HepG2 (cell line): ENCODE results near the gene SLC35D2. TPM values are rescaled to one million over a fixed set of nuclear protein-coding genes. Genes with fewer than 3 reads are reported as not detected.
A peak's percentile ranks its signal among the peaks of the same experiment; 100 is the strongest.

ENCODE experiments used
- ADNP ChIP-seq: sonication (generic); formaldehyde crosslinking; IDR thresholded peaks from 2 replicates; pipeline ENCODE4 v1.4.0; 2020; ENCODE audit warnings: missing genetic modification reagents
- AHR ChIP-seq: IDR thresholded peaks from 2 replicates; pipeline ENCODE4 v1.6.1; 2018; ENCODE audit warnings: missing genetic modification reagents, missing compliant biosample characterization
- BHLHE40 ChIP-seq: IDR thresholded peaks from 2 replicates; pipeline ENCODE4 v1.6.1; 2011; ENCODE audit warnings: low read length, improper control_type of control experiment
- GATAD2A ChIP-seq: IDR thresholded peaks from 2 replicates; pipeline ENCODE4 v1.6.1; 2016
- HOMEZ ChIP-seq: IDR thresholded peaks from 2 replicates; pipeline ENCODE4 v1.6.1; 2016; ENCODE audit warnings: low read depth
- RBFOX2 ChIP-seq: fragments of 200-400 bp; formaldehyde crosslinking; IDR thresholded peaks from 2 replicates; pipeline ENCODE4 v1.6.1; 2017; ENCODE audit warnings: low read depth, mild to moderate bottlenecking, low read length
- TCF7 ChIP-seq: sonication (generic); IDR thresholded peaks from 2 replicates; pipeline ENCODE4 v1.6.1; 2016; ENCODE audit warnings: antibody characterized with exemption, low read depth
- ZFYVE20 ChIP-seq: sonication (generic); formaldehyde crosslinking; IDR thresholded peaks from 2 replicates; pipeline ENCODE4 v1.8.0; 2023; ENCODE audit warnings: low read depth, mild to moderate bottlenecking, moderate library complexity, missing genetic modification reagents, borderline replicate concordance
- polyA plus RNA-seq, 8 experiments: library from polyadenylated mRNA; depleted of rRNA in 3 of 8; stranded (reverse) in 7 of 8; unstranded in 1 of 8; fragments of >200 nt; fragmentation: Illumina TruSeq in 4 of 8; extraction: Trizol in 4 of 8; gene quantifications; 2 replicates each; pipeline versions ENCODE4 v1.2.1 to v1.2.3, GENCODE V29; 2011 to 2016; ENCODE audit warnings: low read depth in 4 of 8, missing spikeins in 1 of 8, mixed read lengths in 1 of 8; ENCODE audit not compliant: insufficient read depth in 1 of 8
- total RNA-seq, 5 experiments: library from RNA; depleted of rRNA; stranded (reverse); fragments of >200 nt; fragmentation: Illumina TruSeq; extraction: Trizol; gene quantifications; 2 replicates each; pipeline ENCODE4 v1.2.3, GENCODE V29; 2016; ENCODE audit warnings: low read depth in 1 of 5
- TF ChIP-seq, protein P1 (sequence below): sonication (generic); IDR thresholded peaks from 2 replicates; pipeline ENCODE4 v1.6.1; 2016; ENCODE audit warnings: low read depth, borderline replicate concordance
- TF ChIP-seq, protein P2 (sequence below): sonication (generic); formaldehyde crosslinking; IDR thresholded peaks from 2 replicates; pipeline ENCODE4 v1.4.0; 2020; ENCODE audit warnings: missing genetic modification reagents, borderline replicate concordance

SLC35D2 gene
- total and polyA plus RNA-seq, 2 of the 13 experiments (the other 11 are each of a cell fraction or from before 2014, with no cell fraction given) = 96.2 to 103 TPM

GRCh38 chr9:96344458-96345180 lies 38.9 kb downstream of the SLC35D2 start (continued):
- TF ChIP-seq ZFYVE20 (CRISPR knock-in tag) (no peak), ADNP (CRISPR knock-in tag) (no peak), TCF7 (0 out of 2 replicates have a peak, but pooled peaks have one; percentile 17), AHR (CRISPR knock-in tag) (no peak), BHLHE40 (peak; percentile 66), GATAD2A (CRISPR knock-in tag) (0 out of 2 replicates have a peak, but pooled peaks have one; percentile 7), RBFOX2 (0 out of 2 replicates have a peak, but pooled peaks have one; percentile 15), HOMEZ (CRISPR knock-in tag) (0 out of 2 replicates have a peak, but pooled peaks have one; percentile 23)
- TF ChIP-seq, protein P1, sequence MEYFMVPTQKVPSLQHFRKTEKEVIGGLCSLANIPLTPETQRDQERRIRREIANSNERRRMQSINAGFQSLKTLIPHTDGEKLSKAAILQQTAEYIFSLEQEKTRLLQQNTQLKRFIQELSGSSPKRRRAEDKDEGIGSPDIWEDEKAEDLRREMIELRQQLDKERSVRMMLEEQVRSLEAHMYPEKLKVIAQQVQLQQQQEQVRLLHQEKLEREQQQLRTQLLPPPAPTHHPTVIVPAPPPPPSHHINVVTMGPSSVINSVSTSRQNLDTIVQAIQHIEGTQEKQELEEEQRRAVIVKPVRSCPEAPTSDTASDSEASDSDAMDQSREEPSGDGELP = peak; percentile 65; the same call in 1 of the 2 replicates
- TF ChIP-seq, protein P2, sequence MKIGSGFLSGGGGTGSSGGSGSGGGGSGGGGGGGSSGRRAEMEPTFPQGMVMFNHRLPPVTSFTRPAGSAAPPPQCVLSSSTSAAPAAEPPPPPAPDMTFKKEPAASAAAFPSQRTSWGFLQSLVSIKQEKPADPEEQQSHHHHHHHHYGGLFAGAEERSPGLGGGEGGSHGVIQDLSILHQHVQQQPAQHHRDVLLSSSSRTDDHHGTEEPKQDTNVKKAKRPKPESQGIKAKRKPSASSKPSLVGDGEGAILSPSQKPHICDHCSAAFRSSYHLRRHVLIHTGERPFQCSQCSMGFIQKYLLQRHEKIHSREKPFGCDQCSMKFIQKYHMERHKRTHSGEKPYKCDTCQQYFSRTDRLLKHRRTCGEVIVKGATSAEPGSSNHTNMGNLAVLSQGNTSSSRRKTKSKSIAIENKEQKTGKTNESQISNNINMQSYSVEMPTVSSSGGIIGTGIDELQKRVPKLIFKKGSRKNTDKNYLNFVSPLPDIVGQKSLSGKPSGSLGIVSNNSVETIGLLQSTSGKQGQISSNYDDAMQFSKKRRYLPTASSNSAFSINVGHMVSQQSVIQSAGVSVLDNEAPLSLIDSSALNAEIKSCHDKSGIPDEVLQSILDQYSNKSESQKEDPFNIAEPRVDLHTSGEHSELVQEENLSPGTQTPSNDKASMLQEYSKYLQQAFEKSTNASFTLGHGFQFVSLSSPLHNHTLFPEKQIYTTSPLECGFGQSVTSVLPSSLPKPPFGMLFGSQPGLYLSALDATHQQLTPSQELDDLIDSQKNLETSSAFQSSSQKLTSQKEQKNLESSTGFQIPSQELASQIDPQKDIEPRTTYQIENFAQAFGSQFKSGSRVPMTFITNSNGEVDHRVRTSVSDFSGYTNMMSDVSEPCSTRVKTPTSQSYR (CRISPR knock-in tag) = peak; percentile 76; the same call in 1 of the 2 replicates
